ENCODE results near the gene CENPX. TPM values are rescaled to one million over a fixed set of nuclear protein-coding genes. Genes with fewer than 3 reads are reported as not detected.
A peak's percentile ranks its signal among the peaks of the same experiment; 100 is the strongest.

The CENPX gene
- total RNA-seq, 1 experiment from 2014 or later, result 77.9 TPM

GRCh38 chr17:82043507-82043906 is 20.8 kb upstream of the CENPX start:
- Histone ChIP-seq H4K5ac (ENCODE audit: insufficient read length, low read depth, low read length) (no peak overlapping the region), H3K23ac (ENCODE audit: insufficient read length, low read depth, low read length) (no peak overlapping the region), H3K18ac (ENCODE audit: insufficient read length, low read depth, low read length) (no peak overlapping the region), H2AK5ac (ENCODE audit: insufficient read length, low read length) (no peak overlapping the region), H2BK12ac (ENCODE audit: insufficient read length, low read depth, low read length) (no peak overlapping the region), H2BK120ac (ENCODE audit: low read depth, low read length, poor library complexity, severe bottlenecking) (no peak overlapping the region), H2BK15ac (ENCODE audit: low read depth, low read length) (no peak overlapping the region), H3K14ac (ENCODE audit: insufficient read depth, low read length) (no peak overlapping the region), H3K79me1 (ENCODE audit: insufficient read depth, low read depth, low read length, poor library complexity, severe bottlenecking) (no peaks in the 10 kb centered on the region), H3K56ac (ENCODE audit: insufficient read length, low read depth, low read length) (no peak overlapping the region), H3K23me2 (ENCODE audit: insufficient read length, low read depth, low read length, poor library complexity, severe bottlenecking) (no peaks in the 10 kb centered on the region), H4K20me1 (ENCODE audit: control insufficient read depth, insufficient read depth, insufficient read length) (no peaks in the 10 kb centered on the region), H3K9ac (ENCODE audit: extremely low read depth, insufficient read length, low read length) (no peak overlapping the region), H2BK5ac (ENCODE audit: insufficient read length, low read length) (no peak overlapping the region), H3T11ph (ENCODE audit: low read length) (no peak overlapping the region), H4K8ac (replicated peaks; ENCODE audit: insufficient read length, low read depth, low read length) (no peak overlapping the region), H3K4me1 (ENCODE audit: insufficient read depth, low read length) (no peaks in the 10 kb centered on the region; the same call in 1 of the 2 replicates), H3K27me3 (ENCODE audit: insufficient read depth, low read length) (no peaks in the 10 kb centered on the region), H3K79me2 (ENCODE audit: insufficient read depth, low read length) (no peaks in the 10 kb centered on the region), H2AFZ (ENCODE audit: low read length) (no peak overlapping the region), H3K4me2 (ENCODE audit: insufficient read depth, insufficient read length, low read length) (no peak overlapping the region), H3K27ac (ENCODE audit: insufficient read length, low read depth, low read length) (no peak overlapping the region), H4K91ac (ENCODE audit: insufficient read length, low read depth, low read length) (no peak overlapping the region), H3K9me3 (ENCODE audit: control insufficient read depth, low read depth, low read length) (no peaks in the 10 kb centered on the region), H2BK20ac (ENCODE audit: low read depth, low read length, poor library complexity, severe bottlenecking) (no peak overlapping the region), H3K4ac (ENCODE audit: low read depth, low read length) (no peak overlapping the region)
- no peak overlapping the region for H3K4me3 Mint-ChIP-seq
- H3K4me1 Mint-ChIP-seq, result peaks cover 20 to 24% of the 10 kb centered on the region in 2 experiments
- peaks cover 6 to 18% (median 12%) of the 10 kb centered on the region in 3 experiments; a peak in 6 of 7 replicates for H3K36me3 Mint-ChIP-seq (ENCODE audit: insufficient read depth in 1 of 3, low read depth in 3 of 3)
- TF ChIP-seq CTCF (conservative IDR thresholded peaks at IDR 0.05), result no peak
- H3K27me3 Mint-ChIP-seq (ENCODE audit: low read depth), result peaks cover 10% of the 10 kb centered on the region
- H3K9me3 Mint-ChIP-seq, result no peaks in the 10 kb centered on the region; a peak in 2 of 5 replicates
- H3K27ac Mint-ChIP-seq, result no peak overlapping the region
- no CpG with 5 or more reads among the region's 16 CpGs for WGBS (ENCODE audit: extremely low coverage, insufficient read length, low lambda C conversion rate)
- peak; percentile 77 for DNase-seq

Measured in H9 (cell line).